Keratinocyte (primary cell): Measurements from ENCODE around the gene TNFRSF17. TPM values are rescaled to one million over a fixed set of nuclear protein-coding genes. Genes with fewer than 3 reads are reported as not detected.

Experiments used
- DNase-seq: peaks from one replicate; pipeline ENCODE4 v3.0.0-alpha.2; 2011; ENCODE audit warnings: low read depth, missing footprints, low spot score
- FAIRE-seq: peaks from 2 replicates; lab custom pipeline; 2011; peaks lifted over from hg19 to GRCh38; lab: Jason Lieb, UNC
- H2AFZ ChIP-seq: 2 replicates; pipeline ENCODE4 v1.6.0; 2012; ENCODE audit warnings: low read length, control low read depth, inconsistent platforms; ENCODE audit not compliant: control insufficient read depth
- H3K27ac ChIP-seq: 2 replicates; pipeline ENCODE4 v1.5.1; 2011; ENCODE audit warnings: low read length; ENCODE audit not compliant: control insufficient read depth, insufficient read depth
- H3K27me3 ChIP-seq: 3 replicates; pipeline ENCODE4 v1.6.0; 2011; ENCODE audit warnings: low read length; ENCODE audit not compliant: control insufficient read depth, insufficient read depth; ENCODE audit errors: extremely low read depth
- H3K36me3 ChIP-seq, 2 experiments: 2 replicates in 1 of 2; 3 replicates in 1 of 2; pipeline ENCODE4 v1.5.1; 2011; ENCODE audit warnings: low read length in 2 of 2, mild to moderate bottlenecking in 1 of 2; ENCODE audit not compliant: control insufficient read depth in 2 of 2, insufficient read depth in 2 of 2; ENCODE audit errors: extremely low read depth in 1 of 2
- H3K4me1 ChIP-seq: 3 replicates; pipeline ENCODE4 v1.5.1; 2011; ENCODE audit warnings: low read length; ENCODE audit not compliant: control insufficient read depth, insufficient read depth; ENCODE audit errors: extremely low read depth
- H3K4me2 ChIP-seq: 3 replicates; pipeline ENCODE4 v1.6.0; 2011; ENCODE audit warnings: low read depth, low read length; ENCODE audit not compliant: control insufficient read depth, insufficient read depth; ENCODE audit errors: extremely low read depth
- H3K4me3 ChIP-seq, 3 experiments: fragments of 200-600 bp in 1 of 3; sonication (generic) in 1 of 3; 2 replicates in 2 of 3; 3 replicates in 1 of 3; pipeline ENCODE4 v1.5.1; 2011 to 2016; ENCODE audit warnings: low read length in 3 of 3, mild to moderate bottlenecking in 3 of 3, control low read depth in 2 of 3, inconsistent platforms in 1 of 3, low read depth in 1 of 3, mixed read lengths in 1 of 3, mixed run types in 1 of 3, moderate library complexity in 1 of 3; ENCODE audit not compliant: control insufficient read depth in 2 of 3, insufficient read depth in 2 of 3; ENCODE audit errors: extremely low read depth in 1 of 3
- H3K79me2 ChIP-seq: 2 replicates; pipeline ENCODE4 v1.6.0; 2012; ENCODE audit warnings: low read length; ENCODE audit not compliant: control insufficient read depth, insufficient read depth
- H3K9ac ChIP-seq: 3 replicates; pipeline ENCODE4 v1.6.0; 2011; ENCODE audit warnings: low read length; ENCODE audit not compliant: control insufficient read depth, insufficient read depth; ENCODE audit errors: extremely low read depth
- H3K9me1 ChIP-seq: 3 replicates; pipeline ENCODE4 v1.6.0; 2011; ENCODE audit warnings: low read length; ENCODE audit not compliant: control insufficient read depth, insufficient read depth; ENCODE audit errors: extremely low read depth
- H3K9me3 ChIP-seq: 2 replicates; pipeline ENCODE4 v1.5.1; 2012; ENCODE audit warnings: low read depth, low read length; ENCODE audit not compliant: control insufficient read depth
- H4K20me1 ChIP-seq: 3 replicates; pipeline ENCODE4 v1.6.0; 2011; ENCODE audit warnings: low read length; ENCODE audit not compliant: control insufficient read depth, insufficient read depth; ENCODE audit errors: extremely low read depth
- EZH2 ChIP-seq: IDR thresholded peaks from one replicate; pipeline ENCODE4 v1.6.1; 2012; ENCODE audit warnings: inconsistent platforms, mild to moderate bottlenecking, low read length, moderate library complexity
- dilution Hi-C: fragments of 300-500 bp; cut with MboI; formaldehyde crosslinking; loops from one replicate; pipeline ENCODE4 v1.7.0; 2020; ENCODE audit warnings: low sequenced_read_pairs; ENCODE audit not compliant: extremely low pct_ligation_motif_present
- polyA plus RNA-seq, 5 experiments: library from polyadenylated mRNA; depleted of rRNA in 3 of 5; stranded (reverse) in 3 of 5; stranded (forward) in 1 of 5; unstranded in 1 of 5; fragments of >200 nt; gene quantifications; 1 replicate in 1 of 5; 2 replicates in 3 of 5; 3 replicates in 1 of 5; pipeline versions ENCODE4 v1.2.1 to v1.2.3, GENCODE V29; 2011 to 2012; ENCODE audit warnings: missing spikeins in 2 of 5, low read depth in 1 of 5, low replicate concordance in 1 of 5
- TF ChIP-seq, protein P1 (sequence below), 3 experiments: IDR thresholded peaks in 1 of 3; conservative IDR thresholded peaks in 1 of 3; optimal IDR thresholded peaks in 1 of 3; 2 replicates in 2 of 3; 3 replicates in 1 of 3; pipeline versions ENCODE3 to v1.5.1; 2011; ENCODE audit warnings: low read length in 3 of 3, mild to moderate bottlenecking in 3 of 3, moderate library complexity in 2 of 3, control low read depth in 1 of 3, inconsistent platforms in 1 of 3; ENCODE audit not compliant: insufficient read depth in 2 of 3; ENCODE audit errors: extremely low read depth in 1 of 3

Gene TNFRSF17
- polyA plus RNA-seq, 1 donor (not counting 4 experiments of a cell fraction or from before 2014, with no cell fraction given) = not detected

DNA sequence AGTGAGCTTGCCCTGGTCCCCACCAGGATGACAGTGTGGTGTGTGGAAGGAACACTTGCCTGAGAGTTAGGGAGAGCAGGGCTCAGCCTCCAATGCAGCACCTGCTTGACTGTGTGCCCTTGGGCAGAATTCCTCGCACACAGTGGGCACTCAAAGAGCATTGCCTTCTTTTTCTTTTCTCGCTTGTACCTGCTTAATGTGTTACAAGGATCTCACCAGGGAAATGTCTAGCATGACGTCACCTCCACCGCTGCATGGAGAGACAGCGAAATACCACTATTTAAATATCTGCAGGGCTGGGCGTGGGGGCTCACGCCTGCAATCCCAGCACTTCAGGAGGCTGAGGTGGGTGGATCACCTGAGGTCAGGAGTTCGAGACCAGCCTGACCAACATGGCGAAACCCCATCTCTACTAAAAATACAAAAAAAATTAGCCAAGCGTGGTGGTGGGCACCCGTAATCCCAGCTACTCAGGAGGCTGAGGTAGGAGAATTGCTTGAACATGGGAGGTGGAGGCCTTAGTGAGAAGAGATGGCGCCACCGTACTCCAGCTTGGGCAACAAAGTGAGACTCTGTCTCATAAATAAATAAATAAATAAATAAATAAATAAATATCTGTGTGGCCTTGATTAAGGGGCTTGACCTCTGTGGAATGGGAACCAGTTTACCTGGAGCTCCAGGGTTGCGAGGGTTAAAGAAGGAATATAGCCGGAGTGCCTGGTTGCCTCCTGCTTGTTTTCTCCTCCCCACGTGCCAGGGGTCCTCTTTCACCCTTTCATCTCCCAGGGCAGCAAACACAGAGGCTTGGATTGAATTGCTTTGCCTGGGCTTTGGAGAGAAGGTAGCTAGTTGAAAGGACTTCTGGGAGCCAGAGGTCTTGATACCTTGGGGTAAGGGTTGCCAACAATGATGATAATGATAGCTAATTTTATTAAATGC, 27.8 kb downstream of the TNFRSF17 start:
- no peak for FAIRE-seq
- H3K27me3 ChIP-seq = no peaks in the 10 kb centered on the region
- no peaks in the 10 kb centered on the region for H3K79me2 ChIP-seq
- H3K4me2 ChIP-seq = no peak overlapping the region
- no peak overlapping the region for H2AFZ ChIP-seq
- no peaks in the 10 kb centered on the region for H3K9me1 ChIP-seq
- H3K4me3 ChIP-seq = no peak overlapping the region
- no peak for TF ChIP-seq EZH2
- TF ChIP-seq, protein P1, sequence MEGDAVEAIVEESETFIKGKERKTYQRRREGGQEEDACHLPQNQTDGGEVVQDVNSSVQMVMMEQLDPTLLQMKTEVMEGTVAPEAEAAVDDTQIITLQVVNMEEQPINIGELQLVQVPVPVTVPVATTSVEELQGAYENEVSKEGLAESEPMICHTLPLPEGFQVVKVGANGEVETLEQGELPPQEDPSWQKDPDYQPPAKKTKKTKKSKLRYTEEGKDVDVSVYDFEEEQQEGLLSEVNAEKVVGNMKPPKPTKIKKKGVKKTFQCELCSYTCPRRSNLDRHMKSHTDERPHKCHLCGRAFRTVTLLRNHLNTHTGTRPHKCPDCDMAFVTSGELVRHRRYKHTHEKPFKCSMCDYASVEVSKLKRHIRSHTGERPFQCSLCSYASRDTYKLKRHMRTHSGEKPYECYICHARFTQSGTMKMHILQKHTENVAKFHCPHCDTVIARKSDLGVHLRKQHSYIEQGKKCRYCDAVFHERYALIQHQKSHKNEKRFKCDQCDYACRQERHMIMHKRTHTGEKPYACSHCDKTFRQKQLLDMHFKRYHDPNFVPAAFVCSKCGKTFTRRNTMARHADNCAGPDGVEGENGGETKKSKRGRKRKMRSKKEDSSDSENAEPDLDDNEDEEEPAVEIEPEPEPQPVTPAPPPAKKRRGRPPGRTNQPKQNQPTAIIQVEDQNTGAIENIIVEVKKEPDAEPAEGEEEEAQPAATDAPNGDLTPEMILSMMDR (optimal IDR thresholded peaks at IDR 0.05 in 1 of 3, IDR thresholded peaks at IDR 0.05 in 1 of 3, conservative IDR thresholded peaks at IDR 0.05 in 1 of 3; ENCODE audit: extremely low read depth in 1 of 3, insufficient read depth in 2 of 3, low read length in 3 of 3) = no peak
- H4K20me1 ChIP-seq = no peaks in the 10 kb centered on the region
- H3K9ac ChIP-seq = no peak overlapping the region
- dilution Hi-C loops = no loop called here
- no peaks in the 10 kb centered on the region for H3K36me3 ChIP-seq
- no peaks in the 10 kb centered on the region for H3K4me1 ChIP-seq
- no peaks in the 10 kb centered on the region for H3K9me3 ChIP-seq
- H3K27ac ChIP-seq = no peak overlapping the region
- no peak for DNase-seq

DNA sequence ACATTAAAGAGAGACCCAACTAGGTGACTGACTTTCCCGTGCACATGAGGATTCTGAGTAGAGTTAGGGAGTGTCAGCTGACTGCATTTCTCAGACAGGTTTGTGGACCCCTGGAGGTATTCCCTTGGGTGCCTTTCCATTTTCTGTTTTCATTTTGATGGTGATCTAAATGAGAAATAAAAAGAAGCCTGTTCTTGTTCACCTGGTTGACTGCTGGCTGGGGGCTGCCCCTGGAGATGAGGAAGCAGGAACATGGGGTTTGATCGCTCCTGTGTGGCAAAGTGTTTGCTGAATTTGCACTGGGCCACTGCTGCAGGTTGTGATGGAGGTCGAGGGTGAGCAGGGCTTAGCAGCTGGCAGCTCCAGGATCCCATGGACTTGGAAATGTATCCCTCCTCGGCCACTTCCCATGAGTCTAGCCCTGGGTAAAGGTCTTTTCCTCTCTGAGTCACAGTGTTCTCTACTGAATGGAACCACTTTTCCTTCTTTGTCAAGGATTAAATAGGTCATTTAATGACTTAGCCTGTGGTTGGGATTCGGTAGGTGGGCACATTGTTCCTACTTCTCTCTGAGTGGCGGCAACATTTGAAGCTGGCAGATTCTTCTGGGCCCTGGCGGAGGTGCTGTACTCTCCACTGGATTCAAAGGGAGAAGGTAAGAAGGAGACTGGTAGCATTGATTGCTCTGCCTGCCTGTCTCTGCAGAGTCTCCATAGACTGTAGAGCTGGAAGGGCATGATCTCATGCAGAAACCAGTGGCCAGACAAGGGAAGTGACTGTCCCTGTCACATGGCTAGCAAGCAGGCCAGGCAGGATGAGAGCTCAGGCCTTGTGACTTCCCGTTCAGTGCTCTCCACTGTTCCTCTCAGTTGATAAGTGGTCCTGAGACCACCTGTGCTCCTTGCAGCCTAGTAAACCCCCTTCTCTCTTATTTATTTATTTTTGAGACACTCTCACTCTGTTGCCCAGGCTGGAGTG, 29.4 kb downstream of the TNFRSF17 start:
- FAIRE-seq = no peak
- Histone ChIP-seq H3K9me1 (no peaks in the 10 kb centered on the region), H3K27ac (no peak overlapping the region), H3K27me3 (no peaks in the 10 kb centered on the region), H3K79me2 (no peaks in the 10 kb centered on the region), H4K20me1 (no peaks in the 10 kb centered on the region), H3K36me3 (peaks cover 0 to 2% of the 10 kb centered on the region in 2 experiments), H2AFZ (no peak overlapping the region), H3K9me3 (no peaks in the 10 kb centered on the region), H3K4me3 (no peak overlapping the region), H3K4me1 (no peaks in the 10 kb centered on the region), H3K9ac (no peak overlapping the region), H3K4me2 (no peak overlapping the region)
- no peak for DNase-seq
- TF ChIP-seq, protein P1 (optimal IDR thresholded peaks at IDR 0.05 in 1 of 3, IDR thresholded peaks at IDR 0.05 in 1 of 3, conservative IDR thresholded peaks at IDR 0.05 in 1 of 3; ENCODE audit: extremely low read depth in 1 of 3, insufficient read depth in 2 of 3, low read length in 3 of 3) = no peak
- no peak for TF ChIP-seq EZH2
- dilution Hi-C loops = no loop called here
